ENCODE results near the gene APRT. TPM values are rescaled to one million over a fixed set of nuclear protein-coding genes. Genes with fewer than 3 reads are reported as not detected.

The APRT gene
- total RNA-seq, 1 donor from 2014 or later, result 116 TPM

GRCh38 chr16:88837806-88838205, 26.1 kb upstream of the APRT start:
- no peak for DNase-seq (ENCODE audit: extremely low spot score, unreplicated experiment)
- H3K4me3 Mint-ChIP-seq, result no peak overlapping the region
- no peak overlapping the region for H3K27ac Mint-ChIP-seq
- no peaks in the 10 kb centered on the region for H3K4me1 Mint-ChIP-seq (ENCODE audit: unreplicated experiment)
- no peak for TF ChIP-seq CTCF (conservative IDR thresholded peaks at IDR 0.05)
- no peaks in the 10 kb centered on the region for H3K36me3 Mint-ChIP-seq
- no peaks in the 10 kb centered on the region for H3K9me3 Mint-ChIP-seq
- no peaks in the 10 kb centered on the region for H3K27me3 Mint-ChIP-seq

- no peaks in the 10 kb centered on the region for H3K4me1 Mint-ChIP-seq (ENCODE audit: unreplicated experiment)
- DNase-seq (ENCODE audit: extremely low spot score, unreplicated experiment), result no peak
- no peak overlapping the region for H3K4me3 Mint-ChIP-seq
- H3K27ac Mint-ChIP-seq, result no peak overlapping the region
- no peak for TF ChIP-seq CTCF (conservative IDR thresholded peaks at IDR 0.05)
- no peaks in the 10 kb centered on the region for H3K9me3 Mint-ChIP-seq
- H3K27me3 Mint-ChIP-seq, result no peaks in the 10 kb centered on the region
- H3K36me3 Mint-ChIP-seq, result no peaks in the 10 kb centered on the region
Measured at GRCh38 chr16:88836791-88837190, 25.1 kb upstream of the APRT start.

GRCh38 chr16:88835818-88836217, 24.1 kb upstream of the APRT start:
- DNase-seq (ENCODE audit: extremely low spot score, unreplicated experiment), result no peak
- H3K4me3 Mint-ChIP-seq, result no peak overlapping the region
- no peaks in the 10 kb centered on the region for H3K27me3 Mint-ChIP-seq
- H3K36me3 Mint-ChIP-seq, result no peaks in the 10 kb centered on the region
- no peaks in the 10 kb centered on the region for H3K9me3 Mint-ChIP-seq
- TF ChIP-seq CTCF (conservative IDR thresholded peaks at IDR 0.05), result no peak
- H3K4me1 Mint-ChIP-seq (ENCODE audit: unreplicated experiment), result no peaks in the 10 kb centered on the region
- no peak overlapping the region for H3K27ac Mint-ChIP-seq

- TF ChIP-seq CTCF (conservative IDR thresholded peaks at IDR 0.05), result no peak
- Mint-ChIP-seq H3K27ac (no peak overlapping the region), H3K36me3 (no peaks in the 10 kb centered on the region), H3K4me3 (no peak overlapping the region), H3K27me3 (no peaks in the 10 kb centered on the region), H3K4me1 (ENCODE audit: unreplicated experiment) (no peaks in the 10 kb centered on the region), H3K9me3 (no peaks in the 10 kb centered on the region)
- DNase-seq (ENCODE audit: extremely low spot score, unreplicated experiment), result no peak
Measured at GRCh38 chr16:88835383-88835782, 23.7 kb upstream of the APRT start.

GRCh38 chr16:88834670-88835069, 22.9 kb upstream of the APRT start:
- no peaks in the 10 kb centered on the region for H3K27me3 Mint-ChIP-seq
- no peak for DNase-seq (ENCODE audit: extremely low spot score, unreplicated experiment)
- no peaks in the 10 kb centered on the region for H3K9me3 Mint-ChIP-seq
- no peak overlapping the region for H3K27ac Mint-ChIP-seq
- H3K4me1 Mint-ChIP-seq (ENCODE audit: unreplicated experiment), result no peaks in the 10 kb centered on the region
- H3K36me3 Mint-ChIP-seq, result no peaks in the 10 kb centered on the region
- TF ChIP-seq CTCF (conservative IDR thresholded peaks at IDR 0.05), result no peak
- no peak overlapping the region for H3K4me3 Mint-ChIP-seq

- TF ChIP-seq CTCF (conservative IDR thresholded peaks at IDR 0.05), result no peak
- Mint-ChIP-seq H3K36me3 (no peaks in the 10 kb centered on the region), H3K4me1 (ENCODE audit: unreplicated experiment) (no peaks in the 10 kb centered on the region), H3K27me3 (no peaks in the 10 kb centered on the region), H3K4me3 (no peak overlapping the region), H3K27ac (no peak overlapping the region), H3K9me3 (no peaks in the 10 kb centered on the region)
- DNase-seq (ENCODE audit: extremely low spot score, unreplicated experiment), result no peak
Measured at GRCh38 chr16:88833086-88833485, 21.4 kb upstream of the APRT start.
